ENCODE data around the gene MED27. TPM values are rescaled to one million over a fixed set of nuclear protein-coding genes. Genes with fewer than 3 reads are reported as not detected.

Gene MED27
- total RNA-seq, 2 donors from 2014 or later: 19.2 to 34.6 TPM

DNA sequence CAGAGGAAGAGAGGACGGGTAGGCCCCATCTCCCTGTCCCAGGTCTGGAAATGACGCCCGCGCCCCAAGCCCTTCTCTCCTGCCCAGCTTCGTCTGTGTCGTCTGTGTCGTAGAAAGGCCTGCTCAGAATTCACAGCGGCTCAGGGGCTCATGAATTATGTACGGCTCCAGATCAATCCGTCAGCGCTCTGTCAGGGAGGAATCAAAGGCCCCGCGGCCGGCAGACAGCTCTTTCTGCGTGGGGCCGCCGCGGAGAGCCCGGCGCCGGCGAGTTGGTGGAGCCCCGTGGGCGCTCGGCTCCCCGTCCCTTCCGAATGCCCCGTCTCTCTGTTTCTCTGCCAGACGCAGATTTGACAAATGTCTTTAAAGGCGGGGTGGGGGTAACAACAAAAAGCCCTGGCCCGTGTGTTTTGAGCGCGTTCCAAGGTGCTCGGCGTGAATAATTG is 255.9 kb downstream of the MED27 start:
- no peak overlapping the region for H3K27ac Mint-ChIP-seq
- ATAC-seq (replicated peaks): no peak
- peaks cover 19% of the 10 kb centered on the region for H3K27me3 Mint-ChIP-seq
- H3K4me3 Mint-ChIP-seq: no peak overlapping the region
- H3K4me1 Mint-ChIP-seq: no peaks in the 10 kb centered on the region
- no peaks in the 10 kb centered on the region for H3K9me3 Mint-ChIP-seq
- H3K36me3 Mint-ChIP-seq (ENCODE audit: low read depth): no peaks in the 10 kb centered on the region

DNA sequence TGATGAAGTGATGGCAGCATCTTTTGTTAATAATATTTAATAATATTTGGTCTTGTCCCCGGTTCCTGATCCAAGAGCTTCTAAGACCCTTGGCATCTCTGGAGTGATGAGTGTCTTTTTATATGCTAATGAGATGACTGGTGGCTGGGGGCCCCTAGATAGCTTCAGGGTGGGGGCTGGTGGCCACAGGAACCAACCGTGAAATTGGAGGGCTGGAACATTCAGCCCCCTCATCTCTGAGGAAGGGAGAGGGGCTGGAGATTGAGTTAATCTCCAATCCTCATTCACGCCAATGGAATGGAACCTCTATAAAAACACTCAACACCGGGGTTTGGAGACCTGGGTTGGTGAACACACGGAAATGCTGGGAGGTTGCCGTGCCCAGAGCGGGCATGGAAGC is 261.6 kb downstream of the MED27 start:
- Mint-ChIP-seq H3K27me3 (peaks cover 22% of the 10 kb centered on the region), H3K4me3 (no peak overlapping the region), H3K27ac (no peak overlapping the region), H3K36me3 (ENCODE audit: low read depth) (no peaks in the 10 kb centered on the region), H3K9me3 (no peaks in the 10 kb centered on the region), H3K4me1 (no peaks in the 10 kb centered on the region)
- ATAC-seq (replicated peaks): no peak

- no peak for ATAC-seq (replicated peaks)
- Mint-ChIP-seq H3K27ac (no peak overlapping the region), H3K9me3 (no peaks in the 10 kb centered on the region), H3K27me3 (peaks cover 26% of the 10 kb centered on the region), H3K36me3 (ENCODE audit: low read depth) (no peaks in the 10 kb centered on the region), H3K4me1 (no peaks in the 10 kb centered on the region), H3K4me3 (no peak overlapping the region)
Observed at GRCh38 chr9:131817627-131818026, 262.0 kb downstream of the MED27 start.

- H3K9me3 Mint-ChIP-seq: no peaks in the 10 kb centered on the region
- H3K27me3 Mint-ChIP-seq: peaks cover 27% of the 10 kb centered on the region
- H3K4me1 Mint-ChIP-seq: no peaks in the 10 kb centered on the region
- no peaks in the 10 kb centered on the region for H3K36me3 Mint-ChIP-seq (ENCODE audit: low read depth)
- ATAC-seq (replicated peaks): no peak
- H3K4me3 Mint-ChIP-seq: no peak overlapping the region
- H3K27ac Mint-ChIP-seq: no peak overlapping the region
Observed at GRCh38 chr9:131817073-131817472, 262.6 kb downstream of the MED27 start.

DNA sequence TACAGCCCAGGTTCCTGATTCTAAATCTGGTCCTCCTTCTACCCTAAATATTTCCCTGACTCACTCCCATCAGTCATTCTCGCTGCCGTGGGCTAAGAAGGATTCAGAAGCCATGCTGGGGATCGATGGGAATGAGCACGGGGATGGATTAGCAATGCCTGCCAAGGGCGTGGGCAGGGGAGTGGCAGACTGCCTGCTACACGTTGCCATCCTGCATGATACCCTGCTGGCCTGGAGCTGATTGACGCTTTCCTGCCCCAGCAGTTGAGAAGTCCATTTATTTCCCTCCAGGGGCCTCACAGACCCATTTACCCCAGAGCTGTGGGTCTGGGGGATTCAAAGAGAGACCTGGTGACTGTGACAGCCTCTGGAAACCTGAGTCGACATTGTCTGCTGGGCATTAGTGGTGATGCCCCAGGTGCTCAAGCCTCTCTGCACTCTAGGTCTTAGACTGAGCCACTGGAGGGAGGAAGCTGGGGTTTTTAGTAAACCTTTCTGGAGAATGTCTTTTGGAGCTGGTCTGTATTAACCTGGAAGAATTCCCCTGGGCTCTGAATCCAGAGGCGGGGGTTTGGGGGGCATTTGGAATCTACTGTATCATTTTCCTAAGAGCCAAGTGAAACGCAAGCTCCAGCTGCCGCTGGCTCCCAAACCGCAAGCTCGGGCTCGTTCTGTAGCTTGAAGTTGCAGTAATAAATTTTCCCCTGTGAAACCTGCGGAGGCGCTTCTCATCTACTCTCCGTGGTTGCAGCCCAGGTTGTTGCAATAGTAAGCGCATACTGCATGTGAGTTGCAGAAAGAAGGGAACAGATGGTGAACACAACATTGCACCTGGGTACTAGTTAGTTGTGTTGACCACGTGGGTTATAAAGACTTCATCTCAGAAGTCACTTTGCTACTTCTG is 263.4 kb downstream of the MED27 start:
- Mint-ChIP-seq H3K4me3 (no peak overlapping the region), H3K4me1 (no peaks in the 10 kb centered on the region), H3K27ac (no peak overlapping the region), H3K27me3 (peaks cover 27% of the 10 kb centered on the region), H3K9me3 (no peaks in the 10 kb centered on the region), H3K36me3 (ENCODE audit: low read depth) (no peaks in the 10 kb centered on the region)
- ATAC-seq (replicated peaks): no peak

GRCh38 chr9:131814707-131815106 is 265.0 kb downstream of the MED27 start:
- ATAC-seq (replicated peaks): no peak
- no peak overlapping the region for H3K4me3 Mint-ChIP-seq
- H3K4me1 Mint-ChIP-seq: no peaks in the 10 kb centered on the region
- H3K27ac Mint-ChIP-seq: no peak overlapping the region
- peaks cover 25% of the 10 kb centered on the region for H3K27me3 Mint-ChIP-seq
- H3K9me3 Mint-ChIP-seq: no peaks in the 10 kb centered on the region
- no peaks in the 10 kb centered on the region for H3K36me3 Mint-ChIP-seq (ENCODE audit: low read depth)

DNA sequence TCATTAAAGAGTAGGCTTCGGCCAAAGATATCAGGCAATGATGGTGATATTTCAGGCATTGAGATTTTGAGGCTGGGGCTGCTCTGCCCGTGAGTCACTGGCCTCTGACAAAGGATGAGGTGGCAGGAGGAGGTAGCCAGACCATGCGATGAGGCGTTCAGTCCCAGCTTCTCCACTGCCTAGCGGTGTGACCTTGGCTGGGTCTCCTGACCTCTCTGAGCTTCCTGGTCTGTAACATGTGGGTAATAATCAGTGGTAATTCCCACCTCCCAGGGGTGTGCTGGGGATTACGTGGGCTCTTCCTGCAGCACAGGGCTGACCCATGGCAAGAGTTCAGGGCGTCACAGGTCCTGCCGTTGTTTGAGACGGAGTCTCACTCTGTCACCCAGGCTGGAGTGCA is 266.6 kb downstream of the MED27 start:
- Mint-ChIP-seq H3K27me3 (peaks cover 33% of the 10 kb centered on the region), H3K4me1 (no peaks in the 10 kb centered on the region), H3K27ac (no peak overlapping the region), H3K9me3 (no peaks in the 10 kb centered on the region), H3K4me3 (no peak overlapping the region), H3K36me3 (ENCODE audit: low read depth) (no peaks in the 10 kb centered on the region)
- no peak for ATAC-seq (replicated peaks)

GRCh38 chr9:131812116-131812790 is 267.4 kb downstream of the MED27 start:
- Mint-ChIP-seq H3K36me3 (ENCODE audit: low read depth) (no peaks in the 10 kb centered on the region), H3K9me3 (no peaks in the 10 kb centered on the region), H3K27ac (no peak overlapping the region), H3K4me3 (no peak overlapping the region), H3K4me1 (no peaks in the 10 kb centered on the region), H3K27me3 (peaks cover 34% of the 10 kb centered on the region)
- ATAC-seq (replicated peaks): no peak

DNA sequence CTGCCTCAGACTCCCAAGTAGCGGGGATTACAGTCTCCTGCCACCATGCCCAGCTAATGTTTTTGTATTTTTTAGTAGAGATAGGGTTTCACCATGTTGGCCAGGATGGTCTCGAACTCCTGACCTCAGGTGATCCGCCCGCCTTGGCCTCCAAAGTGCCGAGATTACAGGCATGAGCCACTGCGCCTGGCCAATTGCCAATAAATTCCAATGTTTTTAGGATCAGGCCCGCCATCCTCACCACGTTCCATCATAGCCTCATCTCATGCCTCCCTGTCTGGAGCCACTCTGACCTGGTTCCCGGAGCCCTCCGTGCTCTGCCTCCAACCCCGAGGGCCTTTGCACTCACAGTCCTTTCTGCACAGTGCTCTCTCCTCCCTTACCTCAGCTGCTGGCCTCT is 268.3 kb downstream of the MED27 start:
- no peak for ATAC-seq (replicated peaks)
- Mint-ChIP-seq H3K27ac (no peak overlapping the region), H3K4me3 (no peak overlapping the region), H3K4me1 (no peaks in the 10 kb centered on the region), H3K9me3 (no peaks in the 10 kb centered on the region), H3K27me3 (peaks cover 31% of the 10 kb centered on the region), H3K36me3 (ENCODE audit: low read depth) (no peaks in the 10 kb centered on the region)

- Mint-ChIP-seq H3K27ac (no peak overlapping the region), H3K4me1 (no peaks in the 10 kb centered on the region), H3K27me3 (peaks cover 34% of the 10 kb centered on the region), H3K4me3 (no peak overlapping the region), H3K9me3 (no peaks in the 10 kb centered on the region), H3K36me3 (ENCODE audit: low read depth) (no peaks in the 10 kb centered on the region)
- ATAC-seq (replicated peaks): no peak
Observed at GRCh38 chr9:131810351-131811170, 269.1 kb downstream of the MED27 start.

Other genes starting within 250 kb of the MED27 start
- 1 to 10 TPM in 1 of 2 donors, under 1 TPM in 1; 0.82 to 2.2 TPM for gene NTNG2, start 82.2 kb upstream of the MED27 start, total RNA-seq

All from activated T-helper 17 cell treated with anti-CD3 and anti-CD28 coated beads, Interleukin-2, amount 50 U/mL, for 72 hours (primary cell).